NCI-H526 (cell line): ENCODE results near the gene ACOXL.

Experiments
- DNase-seq, 2 experiments: peaks; one replicate each; lab custom pipeline; 2025; lab: John Stamatoyannopoulos, UW

Gene ACOXL

DNA sequence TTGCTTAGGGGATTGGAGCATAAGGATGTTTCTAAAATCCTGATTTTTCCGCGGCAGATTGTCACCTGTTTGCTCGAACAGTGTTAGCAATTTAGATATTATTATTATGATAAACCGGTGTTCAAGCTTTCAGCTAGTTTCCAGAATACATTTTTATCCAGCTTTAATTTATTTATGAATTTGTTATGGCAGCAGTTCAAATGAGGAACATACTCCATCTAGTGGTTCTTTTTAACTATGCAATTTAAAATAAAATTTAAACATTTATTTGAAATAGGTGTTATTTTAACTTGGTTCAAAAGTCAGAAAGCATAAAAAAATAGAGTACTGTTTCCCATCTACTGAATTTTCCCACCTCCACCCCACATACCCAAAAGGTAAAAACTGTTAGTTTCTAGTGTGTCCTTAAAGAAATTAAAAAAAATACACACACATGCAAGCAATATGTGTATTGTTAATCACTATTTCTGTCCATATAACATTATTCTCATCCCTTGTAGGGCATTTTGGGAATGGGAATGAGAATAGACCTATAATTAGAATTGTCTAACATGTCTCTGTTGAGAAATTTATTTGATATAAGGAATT, 23.2 kb downstream of the ACOXL start:
- no peak for DNase-seq

DNA sequence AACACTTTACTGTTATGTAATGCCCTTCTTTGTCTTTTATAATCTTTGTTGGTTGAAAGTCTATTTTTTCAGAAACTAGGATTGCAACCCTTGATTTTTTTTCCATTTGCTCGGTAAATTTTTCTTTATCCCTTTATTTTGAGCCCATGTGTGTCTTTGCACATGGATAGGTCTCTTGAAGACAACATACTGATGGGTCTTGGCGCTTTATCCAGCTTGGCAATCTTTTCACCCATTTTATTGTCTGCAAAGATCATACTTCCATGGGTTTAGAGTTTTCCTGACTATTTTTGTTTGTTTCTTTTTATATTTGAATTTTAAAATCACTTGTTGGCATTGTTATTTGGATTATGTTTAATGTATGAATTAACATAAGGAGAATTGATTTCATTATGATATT, 27.0 kb downstream of the ACOXL start:
- no peak for DNase-seq

DNA sequence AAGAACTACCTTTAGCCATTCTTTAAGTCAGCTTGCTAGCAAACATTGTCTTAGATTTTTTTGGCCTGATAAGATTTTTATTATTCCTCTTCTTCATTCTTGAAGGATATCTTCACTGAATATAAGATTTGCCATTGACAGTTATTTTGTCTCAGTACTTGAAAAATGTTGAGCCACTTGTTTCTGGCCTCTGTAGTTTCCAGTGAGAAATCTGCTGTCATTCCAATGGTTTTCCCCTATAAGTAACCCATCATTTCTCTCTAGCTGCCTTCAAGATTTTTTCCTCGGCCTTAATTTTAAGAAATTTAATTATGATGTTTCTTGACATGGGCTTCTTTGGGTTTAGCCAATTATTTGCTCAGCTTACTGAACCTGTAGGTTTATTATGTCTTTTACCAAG, 32.6 kb downstream of the ACOXL start:
- no peak for DNase-seq

DNA sequence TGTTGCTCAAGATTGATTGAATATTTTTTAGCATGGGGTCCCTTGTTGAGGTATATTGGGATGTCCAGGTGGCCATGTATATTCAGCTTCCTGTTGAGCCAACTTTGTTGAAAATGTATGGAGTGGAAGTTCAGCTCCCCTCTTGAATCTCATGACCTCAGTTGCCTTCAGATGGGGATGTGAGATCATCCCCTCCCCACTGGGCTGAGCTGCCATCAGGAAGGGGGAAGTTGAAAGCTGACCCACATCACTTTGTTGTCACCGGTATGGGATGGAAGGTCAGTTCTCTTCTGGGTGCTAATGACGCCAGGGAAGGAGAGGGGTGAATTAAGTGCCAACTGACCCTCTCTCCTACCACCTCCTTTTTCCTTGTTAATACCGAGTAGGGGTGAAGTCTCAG, 33.9 kb downstream of the ACOXL start:
- no peak for DNase-seq

DNA sequence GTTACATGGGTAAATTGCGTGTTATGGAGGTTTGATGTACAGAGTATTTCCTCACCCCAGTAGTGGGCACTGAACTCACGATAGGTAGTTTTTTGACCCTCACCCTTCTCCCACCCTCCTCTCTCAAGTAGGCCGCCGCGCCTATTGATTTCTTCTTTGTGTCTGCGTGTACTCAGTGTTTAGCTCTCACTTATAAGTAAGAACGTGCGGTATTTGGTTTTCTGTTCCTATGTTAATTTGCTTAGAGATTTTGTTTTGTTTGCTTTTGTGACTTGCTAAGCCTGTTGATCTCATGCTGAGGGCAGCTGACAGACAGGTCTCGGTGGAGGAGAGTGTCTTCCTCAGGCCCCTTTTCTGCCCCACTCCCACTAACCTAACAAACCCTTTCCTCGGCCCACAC, 36.2 kb downstream of the ACOXL start:
- DNase-seq: no peak

DNA sequence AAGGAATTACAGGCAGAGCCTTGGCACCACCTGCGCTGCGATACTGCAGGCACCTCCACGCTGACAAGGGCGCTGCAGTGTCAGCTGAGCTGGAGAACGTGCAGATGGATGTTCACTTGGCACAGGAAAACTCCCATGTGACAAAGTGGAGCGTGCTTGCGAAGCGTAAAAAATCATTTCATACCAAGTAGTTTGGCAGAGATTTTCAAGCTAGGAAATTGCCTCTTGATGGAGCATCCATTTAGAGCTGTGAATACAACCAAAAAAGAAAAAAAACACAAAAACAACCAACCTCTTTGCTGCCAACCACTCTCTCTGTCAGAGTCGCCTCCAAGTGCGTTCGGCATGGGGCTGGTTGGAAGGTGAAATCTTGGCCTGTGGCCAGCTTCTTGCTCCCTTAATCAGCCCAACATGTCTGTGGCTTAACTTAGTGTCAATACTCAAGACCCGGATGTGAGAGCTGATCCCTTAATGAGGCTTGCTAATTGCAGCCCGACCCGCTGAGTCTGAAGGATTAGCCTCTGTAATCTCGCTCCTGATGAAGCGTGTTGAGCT, 38.1 kb downstream of the ACOXL start:
- DNase-seq: no peak

DNA sequence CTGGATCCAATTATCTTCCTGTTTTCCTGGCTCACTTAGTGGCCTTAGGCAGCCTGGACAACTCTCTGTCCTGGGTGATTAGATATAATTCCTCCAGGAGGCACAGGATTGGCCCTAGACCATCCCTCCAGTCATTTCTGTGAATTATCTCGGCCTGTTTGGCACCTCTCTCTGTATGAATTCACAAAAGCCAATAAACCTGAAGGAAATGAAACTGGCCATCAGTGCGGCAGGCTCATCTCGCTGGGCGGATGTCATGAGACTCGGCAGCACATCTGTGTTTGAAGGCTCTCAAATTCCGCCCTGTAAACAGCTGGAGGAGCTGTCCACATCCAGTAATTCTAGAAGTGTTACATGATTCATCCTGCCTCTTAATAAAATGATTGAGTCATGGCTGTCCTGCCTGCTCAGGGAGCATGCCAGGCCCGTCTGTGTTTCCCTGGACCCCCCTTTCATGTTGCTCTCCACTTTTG, 38.6 kb downstream of the ACOXL start:
- no peak for DNase-seq

DNA sequence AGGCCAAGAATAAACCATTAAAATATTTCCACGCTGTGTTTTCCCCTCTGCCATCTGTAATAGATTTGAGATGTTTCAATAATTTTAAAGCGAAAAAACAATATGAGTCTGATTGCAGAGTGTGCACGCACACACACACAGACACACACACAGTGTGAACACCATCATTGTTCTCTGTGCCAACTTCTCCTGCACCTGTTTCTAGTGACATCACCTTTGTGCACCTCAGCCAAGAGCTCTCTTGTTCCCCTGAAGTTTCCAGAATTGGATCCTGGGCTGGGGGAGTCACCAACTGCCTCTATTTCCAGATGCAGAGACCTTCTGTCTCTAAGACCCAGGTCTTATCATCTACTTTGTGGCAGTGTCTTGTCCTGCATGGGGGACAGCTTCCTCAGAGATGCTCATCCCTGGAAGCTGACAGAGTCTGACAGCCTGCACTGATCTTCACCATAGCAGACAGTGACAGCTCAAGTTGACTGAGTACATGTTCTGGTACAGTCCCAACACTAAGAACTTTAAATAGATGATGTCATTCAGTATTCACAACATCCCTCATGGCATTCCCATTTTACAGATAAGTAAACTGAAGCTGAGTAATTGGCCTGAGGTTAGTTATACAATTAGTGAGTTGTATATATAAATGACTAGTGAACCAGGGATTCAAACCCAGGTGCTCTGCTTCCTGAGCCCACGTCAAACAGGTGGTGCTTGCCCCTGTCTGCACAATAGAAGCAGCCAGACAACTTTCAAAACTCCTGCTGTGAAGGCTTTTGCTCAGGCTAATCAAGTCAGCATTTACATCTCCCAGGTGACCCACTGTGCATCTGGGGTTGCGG, 39.4 kb downstream of the ACOXL start:
- DNase-seq: no peak

DNA sequence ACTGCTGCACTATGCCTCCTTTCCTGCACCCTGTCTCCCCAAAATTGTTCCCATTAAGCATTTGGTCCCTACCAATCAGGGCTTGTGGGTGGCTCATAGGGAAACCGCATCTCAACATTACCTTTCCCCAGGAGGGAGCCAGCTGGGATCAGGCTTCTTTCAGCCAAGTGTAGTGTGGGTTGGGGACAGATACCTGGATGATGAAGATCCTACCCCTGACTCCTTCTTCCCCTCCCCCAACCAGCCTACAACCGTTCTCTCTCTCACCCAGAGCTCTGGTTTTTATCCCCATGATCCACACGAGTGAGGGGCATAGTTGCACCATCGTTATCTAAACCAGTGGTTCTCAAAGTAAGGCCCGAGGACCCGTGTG, 40.0 kb downstream of the ACOXL start:
- no peak for DNase-seq

DNA sequence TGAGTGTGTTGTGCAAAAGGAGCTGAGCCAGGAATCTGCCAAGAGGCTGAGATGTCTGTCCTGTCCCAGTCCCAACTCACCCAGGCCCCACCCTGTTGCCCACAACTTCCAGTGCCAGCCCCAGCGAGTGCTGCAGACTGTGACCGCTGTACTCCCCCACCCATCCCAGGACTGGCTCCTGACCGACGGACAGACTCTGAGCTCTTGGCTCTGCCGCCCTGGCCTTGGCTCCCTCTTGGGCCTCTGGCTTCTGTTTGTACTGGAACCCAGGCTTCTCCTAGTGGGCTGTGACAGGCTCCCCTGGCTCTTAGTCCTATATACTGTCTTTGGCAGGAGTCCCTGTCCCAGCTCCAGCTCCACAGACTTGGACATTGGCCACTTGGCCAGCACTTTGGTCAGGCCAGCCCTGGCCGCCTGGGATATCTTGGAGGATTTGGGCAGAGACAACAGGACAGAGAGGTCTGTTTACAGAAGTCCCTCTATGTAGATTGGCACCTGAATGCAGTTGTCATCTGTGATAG, 41.1 kb downstream of the ACOXL start:
- no peak for DNase-seq

DNA sequence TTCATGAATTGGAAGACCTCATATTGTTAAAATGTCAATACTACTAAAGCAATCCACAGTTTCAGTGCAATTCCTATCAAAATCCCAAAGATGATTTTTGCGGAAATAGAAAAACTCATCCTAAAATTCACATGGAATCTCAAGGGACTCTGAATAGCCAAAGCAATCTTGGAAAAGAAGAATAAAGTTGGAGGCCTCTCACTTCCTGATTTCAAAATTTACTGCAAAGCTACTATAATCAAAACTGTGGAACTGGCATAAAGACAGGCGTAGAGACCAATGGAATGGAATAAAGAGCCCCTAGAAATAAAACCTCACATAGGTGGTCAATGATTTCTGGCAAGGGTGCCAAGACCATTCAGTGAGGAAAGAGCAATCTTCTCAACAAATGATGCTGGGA, 42.3 kb downstream of the ACOXL start:
- DNase-seq: no peak

DNA sequence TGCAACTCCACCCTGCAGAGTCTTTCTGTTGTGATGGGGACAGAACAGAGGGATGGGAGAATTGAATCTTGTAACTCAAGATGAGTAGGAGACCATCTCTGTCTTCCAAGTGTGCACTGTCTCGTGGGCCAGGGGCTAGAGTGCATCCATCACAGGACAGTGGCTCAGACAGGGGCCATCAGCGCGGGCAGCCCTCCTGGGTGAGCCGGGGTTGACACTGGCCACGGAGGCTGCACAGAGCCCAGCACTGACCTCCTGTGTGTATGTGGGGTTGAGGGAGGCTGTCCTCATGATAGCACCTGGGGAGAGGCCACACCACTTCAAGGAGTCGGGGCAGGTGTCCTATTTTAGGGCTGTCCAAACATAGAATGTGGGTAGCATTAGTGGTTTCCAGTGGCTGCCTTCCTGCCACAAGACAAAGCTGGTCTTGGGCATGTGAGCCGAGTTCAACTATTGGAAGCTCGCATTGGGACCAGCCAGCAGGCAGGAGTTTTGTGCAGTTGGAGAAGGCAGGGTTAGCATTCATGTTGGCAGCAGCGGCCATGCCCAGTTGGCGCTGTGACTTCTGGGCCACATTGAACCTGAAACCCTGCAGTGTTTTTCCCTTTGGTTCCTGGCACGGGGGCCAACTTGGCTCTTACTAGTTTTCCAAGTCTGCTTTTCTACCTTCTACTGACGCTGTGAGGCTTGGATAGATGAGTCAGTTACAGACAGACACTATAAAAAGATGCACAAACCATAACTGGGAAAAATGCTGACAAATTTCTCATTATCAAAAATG, 45.3 kb downstream of the ACOXL start:
- no peak for DNase-seq

DNA sequence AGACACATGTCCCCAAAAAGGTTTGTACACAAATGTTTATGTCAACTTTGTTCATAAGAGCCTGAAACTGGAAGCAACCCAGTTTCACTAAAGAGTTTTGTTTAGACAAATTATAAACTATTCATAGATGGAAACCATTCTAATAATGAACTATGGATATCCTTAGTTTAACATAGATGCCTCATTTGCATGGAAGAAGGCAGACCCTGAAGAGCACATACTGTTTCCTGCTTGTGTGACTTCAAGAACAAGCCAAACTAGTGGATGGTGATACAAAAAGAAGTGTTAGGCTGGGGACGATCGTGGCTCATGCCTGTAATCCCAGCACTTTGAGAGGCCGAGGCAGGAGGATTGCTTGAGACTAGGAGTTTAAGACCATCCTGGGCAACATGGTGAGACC, 48.1 kb downstream of the ACOXL start:
- DNase-seq: no peak

DNA sequence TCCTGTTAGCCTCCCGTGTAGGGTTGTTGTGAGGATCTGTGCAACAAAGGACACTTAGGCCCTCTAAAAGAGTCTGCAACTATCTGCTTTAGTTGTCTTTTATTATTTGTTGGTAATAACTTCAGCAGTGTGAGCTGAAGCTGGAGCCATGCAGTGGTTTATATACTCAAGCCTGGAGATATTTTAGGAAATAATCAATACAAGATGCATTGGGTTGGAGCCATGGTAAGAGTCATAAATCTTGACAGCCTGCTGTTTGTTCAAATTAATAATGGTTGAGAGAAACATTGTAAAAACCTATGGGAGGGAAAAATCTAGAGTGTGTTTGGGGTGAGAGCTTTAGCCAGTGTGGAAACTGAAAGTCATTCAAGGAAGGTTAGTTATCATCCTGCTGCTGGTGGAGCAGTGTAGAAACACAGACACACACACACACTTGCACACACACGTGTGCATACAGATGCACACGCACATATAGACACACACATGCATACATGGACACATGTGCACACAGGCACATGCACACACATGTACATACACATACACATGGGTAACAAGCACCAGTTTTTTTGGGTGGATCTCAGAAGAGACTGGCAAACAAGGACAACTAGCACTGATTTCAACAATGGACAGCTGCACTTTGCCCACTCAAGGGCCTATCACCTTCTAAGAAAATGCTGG, 51.0 kb downstream of the ACOXL start:
- DNase-seq: no peak

DNA sequence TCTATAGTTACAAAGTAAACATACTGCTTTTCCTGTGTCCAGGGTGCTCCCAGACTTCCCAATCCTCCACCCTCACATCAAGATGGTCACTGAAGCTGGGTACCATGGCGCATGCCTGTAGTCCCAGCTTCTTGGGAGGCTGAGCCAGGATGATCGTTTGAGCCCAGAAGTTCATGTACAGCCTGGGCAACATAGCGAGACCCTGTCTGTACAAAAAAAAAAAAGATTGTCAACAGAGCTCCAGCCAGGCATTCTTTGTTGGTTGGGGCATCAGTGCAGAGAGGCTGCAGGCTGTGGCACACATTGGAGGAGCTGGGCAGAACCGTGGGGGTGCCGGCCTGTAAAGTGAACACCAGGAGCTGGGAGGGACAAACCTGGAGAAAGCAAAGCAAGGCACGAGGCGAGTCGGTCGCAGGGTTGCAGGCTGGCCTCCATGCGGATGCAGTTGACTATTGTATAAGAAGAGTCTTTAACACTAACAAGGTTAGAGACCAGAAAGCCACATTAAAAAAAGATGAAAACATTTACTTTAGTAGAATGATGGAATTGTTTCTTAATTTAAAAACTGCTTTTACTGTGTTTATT, 51.8 kb downstream of the ACOXL start:
- DNase-seq: no peak

DNA sequence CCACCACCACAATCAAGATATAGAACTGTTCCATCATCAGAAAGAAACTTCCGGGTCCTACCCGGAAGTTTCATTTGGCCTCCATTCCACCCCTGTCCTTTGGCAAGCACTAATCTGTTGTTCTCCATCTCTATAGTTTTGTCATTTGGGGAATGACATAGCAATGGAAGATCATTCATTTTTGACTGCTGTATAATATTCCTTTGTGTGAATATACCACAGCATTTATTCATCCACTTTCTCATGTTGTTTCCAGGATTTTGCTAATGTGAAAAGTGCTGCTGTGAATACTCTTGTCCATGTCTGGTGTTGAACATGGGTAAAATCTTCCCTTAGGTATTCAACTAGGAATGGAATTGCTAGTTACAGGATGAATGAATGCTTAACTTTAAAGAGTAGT, 53.1 kb downstream of the ACOXL start:
- DNase-seq: no peak

DNA sequence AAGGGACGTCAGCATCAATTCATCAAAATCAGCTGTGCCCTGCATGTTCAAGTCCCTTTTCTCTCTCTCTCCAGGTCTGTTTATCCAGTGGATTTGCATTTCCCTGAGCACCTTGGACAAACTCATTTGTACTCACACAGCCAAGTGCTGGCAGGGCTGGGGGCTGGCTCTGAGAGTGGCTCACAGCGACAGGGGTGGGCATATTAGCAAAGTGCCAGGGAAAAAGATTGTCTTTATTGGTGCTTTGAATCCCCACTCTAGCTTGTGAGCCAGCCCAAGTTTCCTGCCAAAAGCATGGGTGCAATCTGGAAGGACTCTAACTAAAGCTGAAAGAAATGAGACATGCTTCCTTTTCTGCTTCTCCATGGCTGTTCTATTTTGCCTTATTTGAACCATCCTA, 56.6 kb downstream of the ACOXL start:
- peak in 1 of 2 experiments; percentile 63 for DNase-seq

DNA sequence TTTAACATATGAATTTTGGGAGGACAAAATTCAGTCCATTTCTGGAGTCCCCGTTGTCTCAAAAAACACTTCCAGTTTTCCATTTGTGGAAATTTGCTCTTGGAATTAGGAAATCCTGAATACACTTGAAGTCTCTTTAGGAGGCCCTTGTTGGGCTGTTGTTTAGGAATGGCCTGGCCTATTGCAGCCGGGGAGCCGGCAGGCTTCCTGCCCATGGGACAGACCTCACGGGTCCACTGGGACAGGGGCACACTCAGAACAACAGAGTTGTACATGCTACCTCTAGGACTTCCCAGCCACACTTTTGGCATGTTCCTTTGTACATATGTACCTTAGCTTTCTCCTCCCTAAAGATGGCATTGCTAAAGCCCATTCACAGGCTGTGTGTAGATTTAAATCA, 57.3 kb downstream of the ACOXL start:
- no peak for DNase-seq

DNA sequence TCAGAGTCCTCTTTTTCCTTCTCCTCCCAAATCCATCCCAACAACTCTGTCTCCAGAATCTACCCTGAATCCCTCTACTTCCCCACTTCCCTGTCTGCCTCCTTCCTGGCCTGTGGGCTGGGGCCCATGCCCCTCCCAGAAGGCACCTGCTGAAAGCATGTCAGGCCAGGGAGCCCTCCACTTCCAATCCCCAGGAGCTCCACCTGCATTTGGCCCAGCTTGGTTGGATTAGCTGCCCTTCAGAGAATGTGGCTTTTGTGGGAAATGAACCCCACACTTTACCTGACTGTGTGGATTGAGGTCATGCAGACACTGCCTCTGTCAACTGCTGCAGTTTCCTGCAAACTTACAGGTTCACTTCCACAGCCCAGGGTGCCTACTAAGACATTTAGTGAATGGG, 58.5 kb downstream of the ACOXL start:
- no peak for DNase-seq

DNA sequence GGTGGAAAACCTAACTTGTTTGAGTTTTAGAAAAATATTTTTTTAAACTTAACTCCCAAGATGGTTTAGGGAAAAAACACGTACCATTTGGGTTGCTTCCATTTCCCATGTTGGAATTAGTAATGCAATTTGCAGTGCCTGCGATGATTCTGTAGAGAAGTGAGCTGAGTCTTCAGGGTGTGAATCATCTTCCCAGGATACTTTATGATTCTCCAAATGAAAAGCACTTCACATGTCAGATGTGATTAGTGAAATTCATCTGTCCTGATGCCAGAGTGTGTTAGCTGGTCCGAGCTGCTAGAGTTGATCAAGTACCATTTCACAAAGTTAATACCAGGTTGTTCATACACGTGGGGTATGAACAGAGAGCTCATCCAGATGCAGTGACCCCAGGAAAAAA, 59.1 kb downstream of the ACOXL start:
- DNase-seq: no peak

DNA sequence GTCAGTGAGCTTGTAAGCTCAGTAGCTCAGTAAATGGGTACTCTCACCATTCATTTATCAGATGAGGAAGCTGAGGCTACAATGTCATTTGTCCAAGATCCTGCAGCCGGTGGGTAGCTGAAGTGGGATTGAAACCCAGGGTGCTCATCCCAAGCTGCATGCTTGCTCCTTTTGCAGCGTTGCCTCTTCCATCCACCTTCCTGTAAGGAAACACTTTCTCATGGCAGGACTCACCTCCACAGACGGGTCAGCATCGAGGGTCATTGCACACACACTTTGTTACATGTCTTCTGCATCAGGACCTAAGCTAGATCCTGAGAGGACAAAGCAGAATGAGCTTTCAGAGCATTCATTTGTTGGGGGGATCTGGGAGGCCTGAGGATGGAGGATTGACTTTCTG, 60.7 kb downstream of the ACOXL start:
- no peak for DNase-seq

DNA sequence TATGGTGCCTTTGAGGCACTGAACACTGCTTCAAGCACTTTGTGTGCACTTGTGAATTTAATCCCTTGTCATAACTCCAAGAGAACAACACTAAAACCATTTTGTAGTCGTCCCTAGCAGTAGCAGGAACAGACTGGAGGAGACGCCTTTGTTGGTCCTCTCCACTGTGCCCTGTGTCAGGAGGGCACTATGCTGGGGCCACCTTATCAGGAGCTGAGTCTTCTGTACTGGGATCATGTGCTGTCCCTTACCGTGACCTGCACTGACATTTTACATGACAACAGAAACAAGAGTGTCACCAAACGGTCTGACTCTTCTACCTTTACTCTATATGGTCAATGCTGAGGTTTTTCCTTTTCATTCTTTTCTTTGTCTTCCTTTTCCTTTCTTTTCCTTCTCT, 62.0 kb downstream of the ACOXL start:
- DNase-seq: no peak
